Fibroblast of the aortic adventitia (primary cell): ENCODE measurements around the gene PANK4. TPM values are rescaled to one million over a fixed set of nuclear protein-coding genes. Genes with fewer than 3 reads are reported as not detected.

ENCODE experiments used
- DNase-seq: peaks from one replicate; pipeline ENCODE4 v3.0.0-alpha.2; 2010; ENCODE audit warnings: low read depth
- H3K4me3 ChIP-seq: 2 replicates; pipeline ENCODE4 v1.5.1; 2011; ENCODE audit warnings: low read depth, mild to moderate bottlenecking, control low read depth, low read length, moderate library complexity
- total RNA-seq: library from RNA; depleted of rRNA; stranded (reverse); fragments of >200 nt; gene quantifications from 2 replicates; pipeline ENCODE4 v1.2.3, GENCODE V29; 2012; ENCODE audit warnings: low replicate concordance
- TF ChIP-seq, protein P1 (sequence below): IDR thresholded peaks from 2 replicates; pipeline ENCODE4 v1.5.1; 2011; ENCODE audit warnings: mild to moderate bottlenecking, low read length, control low read depth, inconsistent platforms; ENCODE audit not compliant: insufficient read depth

The PANK4 gene
- total RNA-seq, 1 donor: 22.8 TPM

DNA sequence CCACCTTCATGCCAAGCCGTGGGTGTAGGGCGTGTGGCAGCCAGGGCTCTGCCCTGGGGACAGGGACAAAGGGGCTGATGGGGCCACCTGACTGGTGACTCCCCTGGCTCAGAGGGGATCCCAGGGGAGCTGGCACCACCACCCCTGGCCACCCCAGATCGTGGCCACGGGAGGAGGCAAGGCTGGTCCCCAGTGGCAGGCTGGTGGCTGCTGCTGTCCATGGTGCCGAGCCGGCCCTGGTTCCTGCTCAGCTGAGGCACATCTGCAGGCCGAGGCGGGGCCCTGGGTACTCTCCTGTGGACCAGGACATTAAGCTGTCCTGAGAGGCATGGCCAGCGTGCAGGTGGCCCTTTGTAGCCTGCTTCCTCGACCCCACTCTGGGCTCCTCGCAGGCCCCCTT lies 43.8 kb downstream of the PANK4 start:
- no peak overlapping the region for H3K4me3 ChIP-seq
- DNase-seq: no peak
- TF ChIP-seq, protein P1, sequence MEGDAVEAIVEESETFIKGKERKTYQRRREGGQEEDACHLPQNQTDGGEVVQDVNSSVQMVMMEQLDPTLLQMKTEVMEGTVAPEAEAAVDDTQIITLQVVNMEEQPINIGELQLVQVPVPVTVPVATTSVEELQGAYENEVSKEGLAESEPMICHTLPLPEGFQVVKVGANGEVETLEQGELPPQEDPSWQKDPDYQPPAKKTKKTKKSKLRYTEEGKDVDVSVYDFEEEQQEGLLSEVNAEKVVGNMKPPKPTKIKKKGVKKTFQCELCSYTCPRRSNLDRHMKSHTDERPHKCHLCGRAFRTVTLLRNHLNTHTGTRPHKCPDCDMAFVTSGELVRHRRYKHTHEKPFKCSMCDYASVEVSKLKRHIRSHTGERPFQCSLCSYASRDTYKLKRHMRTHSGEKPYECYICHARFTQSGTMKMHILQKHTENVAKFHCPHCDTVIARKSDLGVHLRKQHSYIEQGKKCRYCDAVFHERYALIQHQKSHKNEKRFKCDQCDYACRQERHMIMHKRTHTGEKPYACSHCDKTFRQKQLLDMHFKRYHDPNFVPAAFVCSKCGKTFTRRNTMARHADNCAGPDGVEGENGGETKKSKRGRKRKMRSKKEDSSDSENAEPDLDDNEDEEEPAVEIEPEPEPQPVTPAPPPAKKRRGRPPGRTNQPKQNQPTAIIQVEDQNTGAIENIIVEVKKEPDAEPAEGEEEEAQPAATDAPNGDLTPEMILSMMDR: no peak

- H3K4me3 ChIP-seq: no peak overlapping the region
- TF ChIP-seq, protein P1: no peak
- DNase-seq: peak; percentile 6
Measured at GRCh38 chr1:2481885-2482284, 44.5 kb downstream of the PANK4 start.

- no peak overlapping the region for H3K4me3 ChIP-seq
- TF ChIP-seq, protein P1: no peak
Measured at GRCh38 chr1:2480986-2481364, 45.4 kb downstream of the PANK4 start.

GRCh38 chr1:2480236-2480985 lies 46.0 kb downstream of the PANK4 start:
- no peak for DNase-seq
- TF ChIP-seq, protein P1: no peak
- H3K4me3 ChIP-seq: no peak overlapping the region

More at GRCh38 chr1:2480986-2481364, 45.4 kb downstream of the PANK4 start:
- no peak for DNase-seq

GRCh38 chr1:2479618-2480017 lies 46.8 kb downstream of the PANK4 start:
- no peak for DNase-seq
- TF ChIP-seq, protein P1: no peak

GRCh38 chr1:2479186-2479585 lies 47.2 kb downstream of the PANK4 start:
- TF ChIP-seq, protein P1: no peak
- no peak for DNase-seq
- no peak overlapping the region for H3K4me3 ChIP-seq

More at GRCh38 chr1:2479618-2480017, 46.8 kb downstream of the PANK4 start:
- no peak overlapping the region for H3K4me3 ChIP-seq
